Stimulated activated CD8-positive, alpha-beta memory T cell treated with anti-CD3 and anti-CD28 coated beads, Interleukin-7, amount 100 ng/mL, for 24 hours (primary cell): ENCODE data around the gene TBC1D5.

Source experiments
- DNase-seq: peaks from one replicate; pipeline ENCODE4 v3.0.0-alpha.2; 2020; ENCODE audit warnings: low read depth

Gene TBC1D5

GRCh38 chr3:17589888-17590287 is 152.5 kb downstream of the TBC1D5 start:
- no peak for DNase-seq

- no peak for DNase-seq
These were observed 154.0 kb downstream of the TBC1D5 start for GRCh38 chr3:17588422-17588821.

- DNase-seq: no peak
These were observed 156.8 kb downstream of the TBC1D5 start for GRCh38 chr3:17585394-17586325.

GRCh38 chr3:17584066-17584465 is 158.4 kb downstream of the TBC1D5 start:
- DNase-seq: no peak

- DNase-seq: no peak
These were observed 158.9 kb downstream of the TBC1D5 start for GRCh38 chr3:17583530-17583929.

- DNase-seq: no peak
These were observed 160.9 kb downstream of the TBC1D5 start for GRCh38 chr3:17581421-17582080.

GRCh38 chr3:17580901-17581300 is 161.5 kb downstream of the TBC1D5 start:
- no peak for DNase-seq

- DNase-seq: no peak
These were observed 163.0 kb downstream of the TBC1D5 start for GRCh38 chr3:17579289-17580031.

GRCh38 chr3:17577796-17578520 is 164.5 kb downstream of the TBC1D5 start:
- no peak for DNase-seq

GRCh38 chr3:17573396-17573795 is 169.0 kb downstream of the TBC1D5 start:
- no peak for DNase-seq

GRCh38 chr3:17571686-17572085 is 170.7 kb downstream of the TBC1D5 start:
- no peak for DNase-seq

- DNase-seq: no peak
These were observed 179.6 kb downstream of the TBC1D5 start for GRCh38 chr3:17562845-17563244.

GRCh38 chr3:17558565-17558964 is 183.9 kb downstream of the TBC1D5 start:
- no peak for DNase-seq

- no peak for DNase-seq
These were observed 184.5 kb downstream of the TBC1D5 start for GRCh38 chr3:17557749-17558463.

- no peak for DNase-seq
These were observed 186.9 kb downstream of the TBC1D5 start for GRCh38 chr3:17555525-17555924.

GRCh38 chr3:17554078-17554477 is 188.4 kb downstream of the TBC1D5 start:
- no peak for DNase-seq

GRCh38 chr3:17553080-17553479 is 189.4 kb downstream of the TBC1D5 start:
- no peak for DNase-seq

- DNase-seq: no peak
These were observed 190.1 kb downstream of the TBC1D5 start for GRCh38 chr3:17552351-17552750.

GRCh38 chr3:17551895-17552294 is 190.5 kb downstream of the TBC1D5 start:
- no peak for DNase-seq

- no peak for DNase-seq
These were observed 191.1 kb downstream of the TBC1D5 start for GRCh38 chr3:17551333-17551732.

GRCh38 chr3:17550624-17551023 is 191.8 kb downstream of the TBC1D5 start:
- DNase-seq: no peak
